Ascending aorta (tissue), 2 donors: ENCODE results near the gene PITPNC1. TPM values are rescaled to one million over a fixed set of nuclear protein-coding genes. Genes with fewer than 3 reads are reported as not detected.

Source experiments
- DNase-seq, 2 donors: peaks; one replicate each; pipeline ENCODE4 v3.0.0-alpha.2; 2019; ENCODE audit warnings: low spot score in 2 of 2
- H3K27ac ChIP-seq, 2 donors: fragments of 200-600 bp; sonication (generic); one replicate each; pipeline ENCODE4 v1.5.1; 2016 to 2017; ENCODE audit warnings: mild to moderate bottlenecking in 1 of 2
- H3K27me3 ChIP-seq: fragments of 200-600 bp; sonication (generic); one replicate; pipeline ENCODE4 v1.5.1; 2017
- H3K36me3 ChIP-seq, 2 donors: fragments of 200-600 bp; sonication (generic); one replicate each; pipeline ENCODE4 v1.5.1; 2016
- H3K4me1 ChIP-seq, 2 donors: fragments of 200-600 bp; sonication (generic); one replicate each; pipeline ENCODE4 v1.5.1; 2016 to 2017; ENCODE audit warnings: mild to moderate bottlenecking in 1 of 2
- H3K4me3 ChIP-seq, 2 donors: fragments of 200-600 bp; sonication (generic); one replicate each; pipeline ENCODE4 v1.5.1; 2016 to 2017; ENCODE audit warnings: mild to moderate bottlenecking in 1 of 2
- H3K9me3 ChIP-seq, 2 donors: fragments of 200-600 bp; sonication (generic); one replicate each; pipeline ENCODE4 v1.5.1; 2016
- CTCF ChIP-seq, 3 experiments: fragments of 200-600 bp in 2 of 3; fragments of 450-650 bp in 1 of 3; sonication (generic) in 2 of 3; IDR thresholded peaks; one replicate each; pipeline ENCODE4 v1.5.1; 2016 to 2019; ENCODE audit warnings: antibody characterized with exemption in 3 of 3, mild to moderate bottlenecking in 1 of 3, moderate library complexity in 1 of 3
- intact Hi-C: fragments of 100-400 bp; cut with DNase I; formaldehyde crosslinking; loops from one replicate; pipeline ENCODE4 v1.15.1; 2023
- total RNA-seq: library from RNA; depleted of rRNA; stranded (reverse); fragments of >200 nt; gene quantifications from one replicate; pipeline ENCODE4 v1.1.0, GENCODE V29; 2016

The PITPNC1 gene
- total RNA-seq, 1 donor from 2014 or later: 10.9 TPM

GRCh38 chr17:67440277-67441051 is 63.4 kb downstream of the PITPNC1 start:
- no peak for TF ChIP-seq CTCF (IDR thresholded peaks at IDR 0.05)
- Histone ChIP-seq H3K36me3 (no peaks in the 10 kb centered on the region), H3K4me3 (no peak overlapping the region), H3K4me1 (no peaks in the 10 kb centered on the region), H3K9me3 (no peaks in the 10 kb centered on the region), H3K27ac (no peak overlapping the region), H3K27me3 (no peaks in the 10 kb centered on the region)
- intact Hi-C loops: no loop called here
- DNase-seq: no peak

- Histone ChIP-seq H3K4me3 (no peak overlapping the region), H3K9me3 (no peaks in the 10 kb centered on the region), H3K27me3 (no peaks in the 10 kb centered on the region), H3K27ac (no peak overlapping the region), H3K4me1 (no peaks in the 10 kb centered on the region), H3K36me3 (no peaks in the 10 kb centered on the region)
- TF ChIP-seq CTCF (IDR thresholded peaks at IDR 0.05): no peak
- intact Hi-C loops: no loop called here
- peak in 1 of 2 donors; percentile 16 for DNase-seq
Observed at GRCh38 chr17:67441052-67441895, 64.2 kb downstream of the PITPNC1 start.

- Histone ChIP-seq H3K27me3 (no peaks in the 10 kb centered on the region), H3K36me3 (no peaks in the 10 kb centered on the region), H3K4me1 (no peaks in the 10 kb centered on the region), H3K27ac (no peak overlapping the region), H3K9me3 (no peaks in the 10 kb centered on the region), H3K4me3 (no peak overlapping the region)
- TF ChIP-seq CTCF (IDR thresholded peaks at IDR 0.05): no peak
- intact Hi-C loops: no loop called here
- no peak for DNase-seq
Observed at GRCh38 chr17:67441896-67442219, 64.8 kb downstream of the PITPNC1 start.

- H3K27ac ChIP-seq: no peak overlapping the region
- DNase-seq: no peak
Observed at GRCh38 chr17:67442787-67443624, 65.9 kb downstream of the PITPNC1 start.

More at GRCh38 chr17:67442787-67443624, 65.9 kb downstream of the PITPNC1 start:
- Histone ChIP-seq H3K4me3 (no peak overlapping the region), H3K9me3 (no peaks in the 10 kb centered on the region), H3K4me1 (no peaks in the 10 kb centered on the region), H3K27me3 (no peaks in the 10 kb centered on the region), H3K36me3 (no peaks in the 10 kb centered on the region)
- no peak for TF ChIP-seq CTCF (IDR thresholded peaks at IDR 0.05)
- intact Hi-C loops: no loop called here
